GM21526 (cell line): Measurements from ENCODE around the gene SHISA7.

Experiments used
- ATAC-seq: cut with Tn5 transposase; IDR thresholded peaks from one replicate; pipeline ENCODE4 v1.9.1; 2021; ENCODE audit warnings: moderate library complexity; ENCODE audit not compliant: unreplicated experiment, low FRiP score

The SHISA7 gene

GRCh38 chr19:55482156-55482961, 39.3 kb upstream of the SHISA7 start:
- ATAC-seq = no peak

- no peak for ATAC-seq
Measured at GRCh38 chr19:55481794-55482155, 38.7 kb upstream of the SHISA7 start.

GRCh38 chr19:55481148-55481793, 38.2 kb upstream of the SHISA7 start:
- ATAC-seq = no peak

- ATAC-seq = no peak
Measured at GRCh38 chr19:55479451-55480230, 36.5 kb upstream of the SHISA7 start.

- no peak for ATAC-seq
Measured at GRCh38 chr19:55479045-55479444, 35.9 kb upstream of the SHISA7 start.

GRCh38 chr19:55478364-55478763, 35.3 kb upstream of the SHISA7 start:
- ATAC-seq = no peak

GRCh38 chr19:55477905-55478304, 34.8 kb upstream of the SHISA7 start:
- ATAC-seq = no peak

GRCh38 chr19:55476100-55476775, 33.1 kb upstream of the SHISA7 start, which contains the start of gene ZNF628:
Gene ZNF628, plus strand, starts transcription at chr19:55476617. Its CDS starts 3,294 bp downstream, at chr19:55479911.
- ATAC-seq = peak; percentile 78

- no peak for ATAC-seq
Measured at GRCh38 chr19:55474269-55475265, 31.5 kb upstream of the SHISA7 start.

- ATAC-seq = no peak
Measured at GRCh38 chr19:55473225-55474012, 30.3 kb upstream of the SHISA7 start.

GRCh38 chr19:55472463-55472862, 29.4 kb upstream of the SHISA7 start:
- ATAC-seq = no peak

- ATAC-seq = no peak
Measured at GRCh38 chr19:55471266-55471665, 28.2 kb upstream of the SHISA7 start.

GRCh38 chr19:55468054-55468393, 24.9 kb upstream of the SHISA7 start:
- no peak for ATAC-seq

GRCh38 chr19:55467236-55468053, 24.3 kb upstream of the SHISA7 start:
- ATAC-seq = peak; percentile 48

- no peak for ATAC-seq
Measured at GRCh38 chr19:55466241-55466614, 23.1 kb upstream of the SHISA7 start.

- ATAC-seq = no peak
Measured at GRCh38 chr19:55465460-55466240, 22.6 kb upstream of the SHISA7 start.

GRCh38 chr19:55464662-55465054, 21.6 kb upstream of the SHISA7 start, which contains the start of gene C19orf85:
Gene C19orf85, minus strand, starts transcription at chr19:55464751. Its CDS starts 197 bp downstream, at chr19:55464554.
- no peak for ATAC-seq
